ENCODE data around the gene HAGHL.

GRCh38 chr16:732332-732731 is 5.4 kb downstream of the HAGHL start:
- no peak for TF ChIP-seq POLR2A (IDR thresholded peaks at IDR 0.05; ENCODE audit: low read depth, low read length)
- no peak for TF ChIP-seq POLR2AphosphoS5 (IDR thresholded peaks at IDR 0.05; ENCODE audit: low read depth, low read length)
- no peak for TF ChIP-seq TAF1 (IDR thresholded peaks at IDR 0.05; ENCODE audit: low read depth, low read length)
- TF ChIP-seq PAX5 (IDR thresholded peaks at IDR 0.05; ENCODE audit: insufficient read depth, low read length, severe bottlenecking): no peak
- no peak for TF ChIP-seq POU2F2 (IDR thresholded peaks at IDR 0.05; ENCODE audit: low read depth, low read length)

All from GM12891 (cell line).